Bronchial epithelial cell (primary cell): ENCODE measurements around the gene OR52A1. TPM values are rescaled to one million over a fixed set of nuclear protein-coding genes. Genes with fewer than 3 reads are reported as not detected.

Experiments
- DNase-seq: peaks from one replicate; pipeline ENCODE4 v3.0.0-alpha.2; 2010; ENCODE audit warnings: low read depth
- FAIRE-seq: peaks from 2 replicates; lab custom pipeline; 2011; peaks lifted over from hg19 to GRCh38; lab: Jason Lieb, UNC
- H3K27me3 ChIP-seq: 2 replicates; pipeline ENCODE4 v1.5.1; 2011; ENCODE audit warnings: low read length; ENCODE audit not compliant: control insufficient read depth, insufficient read depth
- H3K36me3 ChIP-seq: 2 replicates; pipeline ENCODE4 v1.5.1; 2011; ENCODE audit warnings: low read length; ENCODE audit not compliant: control insufficient read depth, insufficient read depth
- H3K4me3 ChIP-seq: 2 replicates; pipeline ENCODE4 v1.5.1; 2011; ENCODE audit warnings: mild to moderate bottlenecking, low read depth, low read length, control low read depth
- total RNA-seq: library from RNA; depleted of rRNA; stranded (reverse); fragments of >200 nt; gene quantifications from 2 replicates; pipeline ENCODE4 v1.2.1, GENCODE V29; 2014
- TF ChIP-seq, protein P1 (sequence below): IDR thresholded peaks from 2 replicates; pipeline ENCODE4 v1.5.1; 2011; ENCODE audit warnings: mild to moderate bottlenecking, moderate library complexity, low read length, control low read depth, inconsistent platforms; ENCODE audit not compliant: insufficient read depth, severe bottlenecking

OR52A1 gene
- total RNA-seq, 1 donor from 2014 or later, result not detected

DNA sequence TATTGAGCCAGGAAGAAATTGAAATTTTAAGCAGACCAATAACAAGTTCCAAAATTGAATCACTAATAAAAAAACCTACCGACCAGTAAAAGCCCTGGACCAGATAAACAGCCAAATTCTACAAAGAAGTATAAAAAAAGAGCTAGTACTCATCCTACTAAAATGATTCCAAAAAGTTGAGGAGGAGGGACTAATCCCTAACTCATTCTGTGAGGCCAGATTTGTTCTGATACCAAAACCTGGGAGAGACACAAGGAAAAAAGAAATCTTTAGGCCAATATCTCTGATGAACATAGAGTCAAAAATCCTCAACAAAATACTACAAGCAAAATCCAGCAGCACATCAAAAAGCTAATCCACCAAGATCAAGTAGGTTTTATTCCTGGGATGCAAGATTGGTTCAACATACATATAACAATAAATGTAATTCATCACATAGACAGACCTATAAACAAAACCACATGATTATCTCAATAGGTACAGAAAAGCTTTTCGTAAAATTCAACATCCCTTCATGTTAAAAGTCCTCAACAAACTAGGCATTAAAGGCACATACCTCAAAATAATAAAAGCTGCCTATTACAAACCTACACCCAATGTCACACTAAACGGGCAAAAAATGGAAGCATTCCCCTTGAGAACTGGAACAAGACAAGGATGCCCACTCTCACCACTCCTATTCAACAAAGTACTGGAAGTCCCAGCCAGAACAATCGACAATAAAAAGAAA is 29.5 kb downstream of the OR52A1 start:
- no peak for FAIRE-seq
- no peaks in the 10 kb centered on the region for H3K36me3 ChIP-seq
- H3K27me3 ChIP-seq, result no peaks in the 10 kb centered on the region
- no peak overlapping the region for H3K4me3 ChIP-seq
- TF ChIP-seq, protein P1, sequence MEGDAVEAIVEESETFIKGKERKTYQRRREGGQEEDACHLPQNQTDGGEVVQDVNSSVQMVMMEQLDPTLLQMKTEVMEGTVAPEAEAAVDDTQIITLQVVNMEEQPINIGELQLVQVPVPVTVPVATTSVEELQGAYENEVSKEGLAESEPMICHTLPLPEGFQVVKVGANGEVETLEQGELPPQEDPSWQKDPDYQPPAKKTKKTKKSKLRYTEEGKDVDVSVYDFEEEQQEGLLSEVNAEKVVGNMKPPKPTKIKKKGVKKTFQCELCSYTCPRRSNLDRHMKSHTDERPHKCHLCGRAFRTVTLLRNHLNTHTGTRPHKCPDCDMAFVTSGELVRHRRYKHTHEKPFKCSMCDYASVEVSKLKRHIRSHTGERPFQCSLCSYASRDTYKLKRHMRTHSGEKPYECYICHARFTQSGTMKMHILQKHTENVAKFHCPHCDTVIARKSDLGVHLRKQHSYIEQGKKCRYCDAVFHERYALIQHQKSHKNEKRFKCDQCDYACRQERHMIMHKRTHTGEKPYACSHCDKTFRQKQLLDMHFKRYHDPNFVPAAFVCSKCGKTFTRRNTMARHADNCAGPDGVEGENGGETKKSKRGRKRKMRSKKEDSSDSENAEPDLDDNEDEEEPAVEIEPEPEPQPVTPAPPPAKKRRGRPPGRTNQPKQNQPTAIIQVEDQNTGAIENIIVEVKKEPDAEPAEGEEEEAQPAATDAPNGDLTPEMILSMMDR, result no peak
- no peak for DNase-seq

DNA sequence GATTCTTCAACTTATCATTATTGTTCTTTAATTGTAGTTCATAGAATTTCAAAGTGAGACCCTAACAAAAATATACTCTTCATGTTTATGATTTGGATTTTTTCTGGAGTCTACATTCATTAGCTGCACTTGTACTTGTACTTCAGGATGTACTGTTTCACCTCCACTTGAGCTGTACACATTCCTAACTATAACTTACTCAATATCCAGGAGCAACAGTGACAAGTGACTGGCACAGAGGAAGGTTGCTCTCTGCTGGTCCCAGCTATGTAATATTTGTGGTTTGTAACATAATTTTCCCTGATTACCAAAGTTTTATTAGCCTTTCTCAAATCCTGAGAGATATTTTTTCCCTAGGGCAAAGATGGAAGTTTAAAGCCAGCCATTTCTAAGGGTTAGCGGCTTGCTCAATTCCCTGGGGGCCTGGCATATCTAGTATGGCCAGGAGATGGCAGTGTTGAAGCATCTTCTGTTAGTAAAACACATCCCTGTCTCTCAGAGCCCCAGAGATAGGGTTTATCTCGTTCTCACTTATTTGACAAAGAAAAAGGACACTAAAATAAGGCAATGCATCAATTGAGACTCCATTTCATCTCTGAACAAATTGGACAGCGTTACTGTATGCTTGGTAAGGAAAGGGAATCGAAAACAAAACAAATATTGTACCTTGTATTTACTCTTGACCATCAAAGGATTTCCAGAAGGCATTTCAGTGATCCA is 30.6 kb downstream of the OR52A1 start:
- H3K36me3 ChIP-seq, result no peaks in the 10 kb centered on the region
- no peak for FAIRE-seq
- peak; percentile 62 for DNase-seq
- no peaks in the 10 kb centered on the region for H3K27me3 ChIP-seq
- no peak overlapping the region for H3K4me3 ChIP-seq
- TF ChIP-seq, protein P1, result peak; percentile 83

DNA sequence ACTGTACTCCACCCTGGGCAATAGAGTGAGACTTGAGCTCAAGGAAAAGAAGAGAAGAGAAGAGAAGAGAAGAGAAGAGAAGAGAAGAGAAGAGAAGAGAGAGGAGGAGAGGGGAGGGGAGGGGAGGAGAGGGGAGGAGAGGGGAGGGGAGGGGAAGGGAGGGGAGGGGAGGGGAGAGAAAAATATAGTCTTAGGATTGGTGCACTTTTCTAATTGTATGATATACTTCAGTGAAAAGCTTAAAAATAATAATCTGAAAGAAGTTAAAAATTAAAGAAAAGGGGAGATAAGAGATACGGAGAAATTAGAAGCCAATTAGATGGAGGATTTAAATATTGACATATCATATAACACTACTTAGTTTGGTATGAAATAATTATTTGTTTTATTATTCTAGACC is 35.7 kb downstream of the OR52A1 start:
- DNase-seq (no peak), FAIRE-seq (no peak)
- TF ChIP-seq, protein P1, result no peak
- H3K27me3 ChIP-seq, result no peaks in the 10 kb centered on the region
- no peaks in the 10 kb centered on the region for H3K36me3 ChIP-seq
- no peak overlapping the region for H3K4me3 ChIP-seq

DNA sequence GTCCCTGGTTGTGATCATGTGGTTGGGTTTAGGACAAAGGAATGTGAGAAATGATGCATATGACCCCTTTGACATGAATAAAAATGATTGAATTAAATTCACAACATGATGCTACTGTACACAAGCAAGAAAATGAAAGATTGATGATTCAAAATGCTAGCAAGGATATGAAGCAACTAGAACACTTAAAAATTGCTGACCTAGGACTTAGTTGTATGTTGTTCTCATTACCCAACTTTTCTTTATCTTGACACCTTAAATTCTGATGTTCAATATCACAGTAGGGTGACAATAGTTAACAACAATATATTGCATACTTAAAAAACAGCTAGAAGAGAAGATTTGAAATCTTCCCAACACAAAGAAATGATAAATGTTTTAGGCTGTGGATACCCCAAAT is 37.0 kb downstream of the OR52A1 start:
- FAIRE-seq (no peak), DNase-seq (no peak)
- TF ChIP-seq, protein P1, result no peak

DNA sequence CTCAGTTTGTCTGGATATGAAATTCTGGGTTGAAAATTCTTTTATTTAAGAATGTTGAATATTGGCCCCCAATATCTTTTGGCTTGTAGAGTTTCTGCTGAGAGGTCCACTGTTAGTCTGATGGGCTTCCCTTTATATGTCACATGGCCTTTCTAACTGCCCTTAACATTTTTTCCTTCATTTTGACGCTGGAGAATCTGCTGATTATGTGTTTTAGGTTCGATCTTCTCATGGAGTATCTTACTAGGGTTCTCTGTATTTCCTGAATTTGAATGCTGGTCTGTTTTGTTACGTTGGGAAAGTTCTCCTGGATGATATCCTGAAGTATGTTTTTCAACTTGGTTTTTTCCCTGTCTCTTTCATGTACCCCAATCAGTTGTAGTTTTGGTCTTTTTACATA is 39.2 kb downstream of the OR52A1 start:
- TF ChIP-seq, protein P1, result no peak
- Histone ChIP-seq H3K27me3 (no peaks in the 10 kb centered on the region), H3K36me3 (no peaks in the 10 kb centered on the region), H3K4me3 (no peak overlapping the region)
- DNase-seq (no peak), FAIRE-seq (no peak)

More for the DNA sequence above, 37.0 kb downstream of the OR52A1 start:
- Histone ChIP-seq H3K36me3 (no peaks in the 10 kb centered on the region), H3K27me3 (no peaks in the 10 kb centered on the region), H3K4me3 (no peak overlapping the region)
